Breast epithelium (tissue), 3 donors: ENCODE measurements around the gene SMCO1.

Source experiments
- POLR2A ChIP-seq: fragments of 450-650 bp; IDR thresholded peaks from one replicate; pipeline ENCODE4 v1.6.1; 2016; ENCODE audit warnings: antibody characterized with exemption, mild to moderate bottlenecking, moderate library complexity
- POLR2AphosphoS5 ChIP-seq, 3 donors: sonication (generic); formaldehyde crosslinking; IDR thresholded peaks; one replicate each; pipeline ENCODE4 v1.6.1; 2017; ENCODE audit warnings: antibody characterized with exemption in 3 of 3
- TF ChIP-seq, protein P1 (sequence below), 3 donors: fragments of 450-650 bp; IDR thresholded peaks; one replicate each; pipeline ENCODE4 v1.5.1; 2016 to 2017; ENCODE audit warnings: antibody characterized with exemption in 3 of 3, mild to moderate bottlenecking in 3 of 3, moderate library complexity in 3 of 3

GRCh38 chr3:196525141-196525540 lies 10.0 kb upstream of the SMCO1 start:
- TF ChIP-seq POLR2A (no peak), POLR2AphosphoS5 (IDR thresholded peaks at IDR 0.05) (no peak)
- TF ChIP-seq, protein P1, sequence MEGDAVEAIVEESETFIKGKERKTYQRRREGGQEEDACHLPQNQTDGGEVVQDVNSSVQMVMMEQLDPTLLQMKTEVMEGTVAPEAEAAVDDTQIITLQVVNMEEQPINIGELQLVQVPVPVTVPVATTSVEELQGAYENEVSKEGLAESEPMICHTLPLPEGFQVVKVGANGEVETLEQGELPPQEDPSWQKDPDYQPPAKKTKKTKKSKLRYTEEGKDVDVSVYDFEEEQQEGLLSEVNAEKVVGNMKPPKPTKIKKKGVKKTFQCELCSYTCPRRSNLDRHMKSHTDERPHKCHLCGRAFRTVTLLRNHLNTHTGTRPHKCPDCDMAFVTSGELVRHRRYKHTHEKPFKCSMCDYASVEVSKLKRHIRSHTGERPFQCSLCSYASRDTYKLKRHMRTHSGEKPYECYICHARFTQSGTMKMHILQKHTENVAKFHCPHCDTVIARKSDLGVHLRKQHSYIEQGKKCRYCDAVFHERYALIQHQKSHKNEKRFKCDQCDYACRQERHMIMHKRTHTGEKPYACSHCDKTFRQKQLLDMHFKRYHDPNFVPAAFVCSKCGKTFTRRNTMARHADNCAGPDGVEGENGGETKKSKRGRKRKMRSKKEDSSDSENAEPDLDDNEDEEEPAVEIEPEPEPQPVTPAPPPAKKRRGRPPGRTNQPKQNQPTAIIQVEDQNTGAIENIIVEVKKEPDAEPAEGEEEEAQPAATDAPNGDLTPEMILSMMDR (IDR thresholded peaks at IDR 0.05), result no peak
